HG03565 (cell line): ENCODE measurements around the gene STAB1.

Source experiments
- ATAC-seq: cut with Tn5 transposase; IDR thresholded peaks from one replicate; pipeline ENCODE4 v1.9.1; 2021; ENCODE audit warnings: mild to moderate bottlenecking, moderate library complexity; ENCODE audit not compliant: unreplicated experiment

The STAB1 gene

GRCh38 chr3:52484680-52485461, 10.3 kb upstream of the STAB1 start:
- no peak for ATAC-seq

GRCh38 chr3:52487050-52487787, 7.9 kb upstream of the STAB1 start:
- no peak for ATAC-seq

- no peak for ATAC-seq
Observed at GRCh38 chr3:52487788-52488691, 7.1 kb upstream of the STAB1 start.

- no peak for ATAC-seq
Observed at GRCh38 chr3:52488746-52489145, 6.4 kb upstream of the STAB1 start.

GRCh38 chr3:52489453-52489852, 5.7 kb upstream of the STAB1 start:
- ATAC-seq: no peak

- ATAC-seq: no peak
Observed at GRCh38 chr3:52490035-52490938, 4.9 kb upstream of the STAB1 start.

GRCh38 chr3:52490939-52491526, 4.1 kb upstream of the STAB1 start:
- ATAC-seq: no peak

GRCh38 chr3:52492059-52492458, 3.1 kb upstream of the STAB1 start:
- no peak for ATAC-seq

- ATAC-seq: no peak
Observed at GRCh38 chr3:52493232-52494017, 1.7 kb upstream of the STAB1 start.

- no peak for ATAC-seq
Observed at GRCh38 chr3:52494445-52494844, 693 bp upstream of the STAB1 start.

GRCh38 chr3:52495777-52496602, 852 bp downstream of the STAB1 start:
- no peak for ATAC-seq

GRCh38 chr3:52498137-52499054, 3.3 kb downstream of the STAB1 start:
- ATAC-seq: no peak

- no peak for ATAC-seq
Observed at GRCh38 chr3:52501046-52501445, 5.9 kb downstream of the STAB1 start.

GRCh38 chr3:52502001-52502400, 6.9 kb downstream of the STAB1 start:
- no peak for ATAC-seq

- ATAC-seq: no peak
Observed at GRCh38 chr3:52502808-52503350, 7.7 kb downstream of the STAB1 start.

GRCh38 chr3:52503788-52504424, 8.8 kb downstream of the STAB1 start:
- ATAC-seq: no peak
